HTR-8/SVneo (cell line): Measurements from ENCODE around the gene EXOC3L4.

Source experiments
- DNase-seq: peaks from one replicate; pipeline ENCODE4 v3.0.0; 2011; ENCODE audit warnings: low spot score, mixed read lengths; ENCODE audit not compliant: insufficient read length
- FAIRE-seq: peaks from 2 replicates; lab custom pipeline; 2011; peaks lifted over from hg19 to GRCh38; lab: Jason Lieb, UNC

Gene EXOC3L4

GRCh38 chr14:103128631-103129300 is 34.2 kb downstream of the EXOC3L4 start:
- DNase-seq (no peak), FAIRE-seq (peak; percentile 80)

GRCh38 chr14:103129301-103130016 is 34.9 kb downstream of the EXOC3L4 start:
- peak; percentile 74 for FAIRE-seq
- DNase-seq, result no peak

GRCh38 chr14:103130017-103130764 is 35.7 kb downstream of the EXOC3L4 start:
- FAIRE-seq, result no peak
- DNase-seq, result no peak

- peak; percentile 90 for FAIRE-seq
- DNase-seq, result peak; percentile 80
These were observed 36.4 kb downstream of the EXOC3L4 start for GRCh38 chr14:103130965-103131364.

- no peak for DNase-seq
- no peak for FAIRE-seq
These were observed 37.1 kb downstream of the EXOC3L4 start for GRCh38 chr14:103131580-103131979.

- peak; percentile 97 for FAIRE-seq
- no peak for DNase-seq
These were observed 38.1 kb downstream of the EXOC3L4 start for GRCh38 chr14:103132381-103133209.

- FAIRE-seq (no peak), DNase-seq (no peak)
These were observed 39.0 kb downstream of the EXOC3L4 start for GRCh38 chr14:103133210-103134140.

GRCh38 chr14:103134405-103134804 is 39.9 kb downstream of the EXOC3L4 start:
- DNase-seq, result no peak
- FAIRE-seq, result peak; percentile 51

GRCh38 chr14:103134919-103135318 is 40.4 kb downstream of the EXOC3L4 start:
- DNase-seq, result no peak
- FAIRE-seq, result no peak

- FAIRE-seq (no peak), DNase-seq (no peak)
These were observed 41.1 kb downstream of the EXOC3L4 start for GRCh38 chr14:103135333-103136260.

- FAIRE-seq, result peak; percentile 91
These were observed 42.1 kb downstream of the EXOC3L4 start for GRCh38 chr14:103136388-103137271.

GRCh38 chr14:103137689-103138300 is 43.3 kb downstream of the EXOC3L4 start:
- FAIRE-seq, result no peak

More at GRCh38 chr14:103136388-103137271, 42.1 kb downstream of the EXOC3L4 start:
- no peak for DNase-seq

GRCh38 chr14:103138301-103139131 is 44.0 kb downstream of the EXOC3L4 start:
- DNase-seq (no peak), FAIRE-seq (no peak)

More at GRCh38 chr14:103137689-103138300, 43.3 kb downstream of the EXOC3L4 start:
- no peak for DNase-seq

- FAIRE-seq (no peak), DNase-seq (no peak)
These were observed 44.9 kb downstream of the EXOC3L4 start for GRCh38 chr14:103139132-103140025.
